Smooth muscle cell (in vitro differentiated cells): ENCODE measurements around the gene POC1A. TPM values are rescaled to one million over a fixed set of nuclear protein-coding genes. Genes with fewer than 3 reads are reported as not detected.

Experiments used
- DNase-seq: peaks from one replicate; lab custom pipeline; 2025; ENCODE audit not compliant: unreplicated experiment; lab: John Stamatoyannopoulos, UW
- H2AFZ ChIP-seq: fragments of 200-600 bp; sonication (generic); 2 replicates; pipeline ENCODE4 v1.6.0; 2016; ENCODE audit warnings: antibody characterized with exemption, low read depth, mild to moderate bottlenecking
- H3F3A ChIP-seq: fragments of 200-600 bp; sonication (generic); 2 replicates; pipeline ENCODE4 v1.6.0; 2017; ENCODE audit warnings: antibody characterized with exemption, low read depth
- H3K27ac ChIP-seq: fragments of 200-600 bp; sonication (generic); 2 replicates; pipeline ENCODE4 v1.5.1; 2016; ENCODE audit warnings: low read depth, mild to moderate bottlenecking
- H3K27me3 ChIP-seq: fragments of 200-600 bp; sonication (generic); 2 replicates; pipeline ENCODE4 v1.6.1; 2016; ENCODE audit warnings: low read depth, mild to moderate bottlenecking
- H3K36me3 ChIP-seq: fragments of 200-600 bp; sonication (generic); 2 replicates; pipeline ENCODE4 v1.5.1; 2016; ENCODE audit warnings: low read depth
- H3K4me1 ChIP-seq: fragments of 200-600 bp; sonication (generic); 2 replicates; pipeline ENCODE4 v1.5.1; 2016; ENCODE audit warnings: low read depth
- H3K4me2 ChIP-seq: fragments of 200-600 bp; sonication (generic); 2 replicates; pipeline ENCODE4 v1.6.0; 2016; ENCODE audit warnings: mild to moderate bottlenecking
- H3K4me3 ChIP-seq: fragments of 200-600 bp; sonication (generic); 2 replicates; pipeline ENCODE4 v1.5.1; 2016; ENCODE audit warnings: mild to moderate bottlenecking
- H3K79me2 ChIP-seq: fragments of 200-600 bp; sonication (generic); 2 replicates; pipeline ENCODE4 v1.6.0; 2016; ENCODE audit warnings: low read depth, mild to moderate bottlenecking
- H3K9ac ChIP-seq: fragments of 200-600 bp; sonication (generic); 2 replicates; pipeline ENCODE4 v1.6.0; 2016; ENCODE audit warnings: low read depth
- H3K9me3 ChIP-seq: fragments of 200-600 bp; sonication (generic); replicated peaks from 2 replicates; pipeline ENCODE4 v1.5.1; 2016; ENCODE audit warnings: low read depth
- H4K20me1 ChIP-seq: fragments of 200-600 bp; sonication (generic); 2 replicates; pipeline ENCODE4 v1.6.0; 2016; ENCODE audit warnings: low read depth
- WGBS: methylation state at CpG from one replicate; pipeline ENCODE4 v1.1.7; 2016; ENCODE audit warnings: low lambda C conversion rate; 5-methylcytosine and 5-hydroxymethylcytosine counted together
- polyA plus RNA-seq: library from polyadenylated mRNA; unstranded; fragments of >200 nt; fragmentation: Nextera tagmentation; extraction: Ambion mirVana; gene quantifications from 2 replicates; pipeline ENCODE4 v1.2.1, GENCODE V29; 2016
- total RNA-seq: library from RNA; depleted of rRNA; stranded (reverse); fragments of >200 nt; gene quantifications from 2 replicates; pipeline ENCODE4 v1.2.3, GENCODE V29; 2014
- TF ChIP-seq, protein P1 (sequence below): fragments of 200-600 bp; sonication (generic); IDR thresholded peaks from 2 replicates; pipeline ENCODE4 v1.5.1; 2017; ENCODE audit warnings: borderline replicate concordance, mild to moderate bottlenecking, antibody characterized with exemption; ENCODE audit not compliant: insufficient read depth, poor library complexity, severe bottlenecking

POC1A gene
- total and polyA plus RNA-seq, 2 experiments from 2014 or later, result 1.8 to 7.9 TPM

DNA sequence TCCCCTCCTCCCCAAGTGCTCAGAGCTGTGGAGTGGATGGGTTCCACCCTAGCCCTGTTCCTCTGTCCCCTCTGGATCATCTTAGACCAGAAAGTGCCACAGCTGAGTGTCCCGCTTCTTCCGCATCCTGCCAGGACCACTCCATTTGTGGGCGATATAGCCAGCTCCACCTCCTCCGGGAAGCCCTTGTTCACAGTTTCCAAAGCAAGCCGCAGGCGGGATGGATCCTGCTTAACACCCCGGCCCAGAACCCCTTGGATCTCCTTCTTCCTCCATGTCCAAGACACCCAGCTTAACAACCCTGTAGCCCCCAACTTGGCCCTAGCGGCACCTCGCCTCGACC is 43.2 kb upstream of the POC1A start:
- H4K20me1 ChIP-seq, result peaks cover 29% of the 10 kb centered on the region
- peaks cover 33% of the 10 kb centered on the region for H3K79me2 ChIP-seq
- peak overlapping the region; percentile 45 for H2AFZ ChIP-seq
- H3K4me3 ChIP-seq, result peak overlapping the region; percentile 97
- H3K4me1 ChIP-seq, result peaks cover 24% of the 10 kb centered on the region
- no peaks in the 10 kb centered on the region for H3F3A ChIP-seq
- H3K4me2 ChIP-seq, result peak overlapping the region; percentile 99
- H3K27ac ChIP-seq, result peak overlapping the region; percentile 29
- H3K9ac ChIP-seq, result peak overlapping the region; percentile 93
- DNase-seq, result no peak
- no peaks in the 10 kb centered on the region for H3K9me3 ChIP-seq
- H3K36me3 ChIP-seq, result no peaks in the 10 kb centered on the region
- WGBS, result 57% methylated on average over 10 of the region's 10 CpGs
- TF ChIP-seq, protein P1, sequence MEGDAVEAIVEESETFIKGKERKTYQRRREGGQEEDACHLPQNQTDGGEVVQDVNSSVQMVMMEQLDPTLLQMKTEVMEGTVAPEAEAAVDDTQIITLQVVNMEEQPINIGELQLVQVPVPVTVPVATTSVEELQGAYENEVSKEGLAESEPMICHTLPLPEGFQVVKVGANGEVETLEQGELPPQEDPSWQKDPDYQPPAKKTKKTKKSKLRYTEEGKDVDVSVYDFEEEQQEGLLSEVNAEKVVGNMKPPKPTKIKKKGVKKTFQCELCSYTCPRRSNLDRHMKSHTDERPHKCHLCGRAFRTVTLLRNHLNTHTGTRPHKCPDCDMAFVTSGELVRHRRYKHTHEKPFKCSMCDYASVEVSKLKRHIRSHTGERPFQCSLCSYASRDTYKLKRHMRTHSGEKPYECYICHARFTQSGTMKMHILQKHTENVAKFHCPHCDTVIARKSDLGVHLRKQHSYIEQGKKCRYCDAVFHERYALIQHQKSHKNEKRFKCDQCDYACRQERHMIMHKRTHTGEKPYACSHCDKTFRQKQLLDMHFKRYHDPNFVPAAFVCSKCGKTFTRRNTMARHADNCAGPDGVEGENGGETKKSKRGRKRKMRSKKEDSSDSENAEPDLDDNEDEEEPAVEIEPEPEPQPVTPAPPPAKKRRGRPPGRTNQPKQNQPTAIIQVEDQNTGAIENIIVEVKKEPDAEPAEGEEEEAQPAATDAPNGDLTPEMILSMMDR, result no peak
- no peaks in the 10 kb centered on the region for H3K27me3 ChIP-seq

DNA sequence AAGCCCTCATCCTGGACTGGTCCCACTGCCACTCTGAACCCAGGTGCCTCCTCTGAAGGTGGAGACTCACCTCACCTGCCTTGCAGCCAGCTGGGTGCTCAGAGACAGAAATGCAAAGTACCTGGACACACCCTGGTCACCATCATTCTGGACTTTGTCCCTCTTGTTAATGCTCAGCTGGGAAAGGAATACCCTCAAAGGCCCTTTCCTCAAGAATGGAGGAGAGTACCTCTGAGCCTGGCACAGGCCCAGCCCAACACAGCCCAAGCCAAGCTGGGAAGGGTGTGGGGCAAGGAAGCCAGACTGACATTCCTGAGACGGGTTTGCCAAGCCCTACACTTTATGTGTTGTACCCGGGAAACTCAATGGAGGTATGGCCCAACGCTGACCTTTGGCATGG is 42.8 kb upstream of the POC1A start:
- H3K4me3 ChIP-seq, result no peak overlapping the region
- no peaks in the 10 kb centered on the region for H3K9me3 ChIP-seq
- H4K20me1 ChIP-seq, result peaks cover 24% of the 10 kb centered on the region
- H3K4me1 ChIP-seq, result peaks cover 24% of the 10 kb centered on the region
- H3K4me2 ChIP-seq, result no peak overlapping the region
- no peak overlapping the region for H3K27ac ChIP-seq
- DNase-seq, result no peak
- no peak overlapping the region for H3K9ac ChIP-seq
- H3K27me3 ChIP-seq, result no peaks in the 10 kb centered on the region
- 92% methylated on average over 3 of the region's 3 CpGs for WGBS
- no peak overlapping the region for H2AFZ ChIP-seq
- H3K36me3 ChIP-seq, result no peaks in the 10 kb centered on the region
- peaks cover 33% of the 10 kb centered on the region for H3K79me2 ChIP-seq
- TF ChIP-seq, protein P1, result no peak
- no peaks in the 10 kb centered on the region for H3F3A ChIP-seq

DNA sequence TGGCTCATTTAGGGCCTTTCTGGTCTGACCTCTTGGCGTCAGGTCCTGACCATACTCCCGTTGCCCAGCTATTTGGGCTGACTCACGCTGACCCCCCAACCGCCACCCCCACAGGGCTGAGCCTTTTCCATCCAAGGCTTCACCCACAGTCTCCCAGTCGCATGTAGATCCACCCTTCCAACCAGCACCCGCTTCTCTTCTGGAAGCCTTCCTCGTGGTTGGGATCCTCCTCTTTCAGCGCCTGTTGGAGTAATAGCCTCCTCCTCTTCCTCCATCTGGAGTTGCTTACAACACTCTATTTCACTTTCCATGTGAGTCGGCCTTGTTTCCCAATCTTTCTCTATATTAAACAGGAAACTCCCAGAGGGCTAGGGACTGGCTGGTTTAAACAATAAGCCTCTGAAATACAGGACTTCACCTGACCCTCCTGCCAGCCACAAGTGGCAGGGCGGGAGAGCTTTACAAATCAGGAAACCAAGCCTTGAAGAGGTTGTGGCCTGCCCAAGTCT is 41.7 kb upstream of the POC1A start:
- H3K79me2 ChIP-seq, result peaks cover 27% of the 10 kb centered on the region

DNA sequence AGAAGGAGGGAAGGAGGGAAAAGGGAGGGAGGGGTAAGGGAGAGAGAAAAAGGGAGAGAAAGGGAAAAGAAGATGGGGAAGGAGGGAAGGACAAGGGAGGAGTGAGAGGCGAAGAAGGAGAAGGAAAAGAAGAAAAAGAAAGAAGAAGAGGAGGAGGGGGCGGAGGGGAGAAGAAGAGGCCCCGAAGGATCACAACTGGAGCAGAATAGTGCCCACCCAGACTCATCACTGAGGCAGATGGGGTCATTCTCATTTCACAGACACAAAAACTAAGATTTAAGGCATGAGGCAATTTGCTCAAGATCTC is 41.0 kb upstream of the POC1A start:
- peaks cover 10% of the 10 kb centered on the region for H4K20me1 ChIP-seq
- H3K4me3 ChIP-seq, result no peak overlapping the region
- H3K79me2 ChIP-seq, result peaks cover 22% of the 10 kb centered on the region
- H3K4me1 ChIP-seq, result peaks cover 14% of the 10 kb centered on the region
- no peak overlapping the region for H2AFZ ChIP-seq
- H3K27ac ChIP-seq, result no peak overlapping the region
- no peaks in the 10 kb centered on the region for H3K36me3 ChIP-seq
- no peak for DNase-seq
- no peaks in the 10 kb centered on the region for H3F3A ChIP-seq
- H3K9ac ChIP-seq, result no peak overlapping the region
- H3K4me2 ChIP-seq, result no peak overlapping the region
- WGBS, result 88% methylated on average over 3 of the region's 3 CpGs
- H3K27me3 ChIP-seq, result no peaks in the 10 kb centered on the region
- H3K9me3 ChIP-seq, result no peaks in the 10 kb centered on the region
- TF ChIP-seq, protein P1, result no peak

More for the DNA sequence above, 41.7 kb upstream of the POC1A start:
- peaks cover 20% of the 10 kb centered on the region for H3K4me1 ChIP-seq
- DNase-seq, result no peak
- H3K4me2 ChIP-seq, result no peak overlapping the region
- WGBS, result 79% methylated on average over 10 of the region's 10 CpGs
- H3K36me3 ChIP-seq, result no peaks in the 10 kb centered on the region
- no peaks in the 10 kb centered on the region for H3K9me3 ChIP-seq
- no peaks in the 10 kb centered on the region for H3F3A ChIP-seq
- no peak overlapping the region for H3K4me3 ChIP-seq
- H2AFZ ChIP-seq, result no peak overlapping the region
- H3K27me3 ChIP-seq, result no peaks in the 10 kb centered on the region
- peak overlapping the region; percentile 9 for H3K27ac ChIP-seq
- H4K20me1 ChIP-seq, result peaks cover 14% of the 10 kb centered on the region
- no peak overlapping the region for H3K9ac ChIP-seq
- TF ChIP-seq, protein P1, result no peak
